HG03108 (cell line): Measurements from ENCODE around the gene YY1.
"Not testable (repeated sequence)": the region's sequence is repeated elsewhere in the genome, so short reads cannot be mapped to it uniquely, and the experiment has no call there.

ENCODE experiments used
- ATAC-seq: cut with Tn5 transposase; IDR thresholded peaks from one replicate; pipeline ENCODE4 v1.9.1; 2021; ENCODE audit warnings: moderate library complexity; ENCODE audit not compliant: unreplicated experiment

Gene YY1

GRCh38 chr14:100283436-100283835 lies 44.5 kb downstream of the YY1 start:
- ATAC-seq: not testable (repeated sequence)

GRCh38 chr14:100283984-100284881 lies 45.3 kb downstream of the YY1 start:
- no peak for ATAC-seq

- peak; percentile 87 for ATAC-seq
Observed at GRCh38 chr14:100285021-100285912, 46.3 kb downstream of the YY1 start.

GRCh38 chr14:100285913-100286400 lies 47.0 kb downstream of the YY1 start:
- ATAC-seq: no peak

- ATAC-seq: no peak
Observed at GRCh38 chr14:100286484-100287191, 47.7 kb downstream of the YY1 start.

- no peak for ATAC-seq
Observed at GRCh38 chr14:100287202-100287997, 48.5 kb downstream of the YY1 start.

GRCh38 chr14:100287998-100288295 lies 49.0 kb downstream of the YY1 start:
- not testable (repeated sequence) for ATAC-seq

- no peak for ATAC-seq
Observed at GRCh38 chr14:100288382-100289185, 49.6 kb downstream of the YY1 start.

- ATAC-seq: no peak
Observed at GRCh38 chr14:100289916-100290606, 51.1 kb downstream of the YY1 start.

GRCh38 chr14:100290607-100291304 lies 51.8 kb downstream of the YY1 start:
- ATAC-seq: no peak

- ATAC-seq: no peak
Observed at GRCh38 chr14:100291305-100292075, 52.5 kb downstream of the YY1 start.

GRCh38 chr14:100292301-100292775 lies 53.4 kb downstream of the YY1 start:
- no peak for ATAC-seq

- ATAC-seq: no peak
Observed at GRCh38 chr14:100292776-100293461, 54.0 kb downstream of the YY1 start.

- no peak for ATAC-seq
Observed at GRCh38 chr14:100293497-100294212, 54.7 kb downstream of the YY1 start.

GRCh38 chr14:100294213-100294962 lies 55.4 kb downstream of the YY1 start:
- no peak for ATAC-seq

- no peak for ATAC-seq
Observed at GRCh38 chr14:100294963-100295330, 56.0 kb downstream of the YY1 start.
